ENCODE data around the gene C17orf67.

The C17orf67 gene

GRCh38 chr17:56810891-56811775 is 22.6 kb downstream of the C17orf67 start:
- no peak for DNase-seq (ENCODE audit: low read depth, low spot score)

GRCh38 chr17:56810343-56810742 is 23.4 kb downstream of the C17orf67 start:
- H3K4me3 ChIP-seq (ENCODE audit: low read length), result no peak overlapping the region
- no peak for DNase-seq (ENCODE audit: low read depth, low spot score)

More at GRCh38 chr17:56810891-56811775, 22.6 kb downstream of the C17orf67 start:
- H3K4me3 ChIP-seq (ENCODE audit: low read length), result no peak overlapping the region

GRCh38 chr17:56809820-56810179 is 23.9 kb downstream of the C17orf67 start:
- H3K4me3 ChIP-seq (ENCODE audit: low read length), result no peak overlapping the region
- no peak for DNase-seq (ENCODE audit: low read depth, low spot score)

- no peak overlapping the region for H3K4me3 ChIP-seq (ENCODE audit: low read length)
- no peak for DNase-seq (ENCODE audit: low read depth, low spot score)
Measured at GRCh38 chr17:56809106-56809819, 24.5 kb downstream of the C17orf67 start.

GRCh38 chr17:56808503-56808902 is 25.2 kb downstream of the C17orf67 start:
- no peak for DNase-seq (ENCODE audit: low read depth, low spot score)
- H3K4me3 ChIP-seq (ENCODE audit: low read length), result no peak overlapping the region

GRCh38 chr17:56807723-56808122 is 26.0 kb downstream of the C17orf67 start:
- no peak overlapping the region for H3K4me3 ChIP-seq (ENCODE audit: low read length)
- no peak for DNase-seq (ENCODE audit: low read depth, low spot score)

GRCh38 chr17:56806949-56807348 is 26.8 kb downstream of the C17orf67 start:
- no peak for DNase-seq (ENCODE audit: low read depth, low spot score)
- H3K4me3 ChIP-seq (ENCODE audit: low read length), result no peak overlapping the region

GRCh38 chr17:56804454-56804853 is 29.3 kb downstream of the C17orf67 start:
- H3K4me3 ChIP-seq (ENCODE audit: low read length), result no peak overlapping the region
- no peak for DNase-seq (ENCODE audit: low read depth, low spot score)

GRCh38 chr17:56803071-56803470 is 30.6 kb downstream of the C17orf67 start:
- no peak overlapping the region for H3K4me3 ChIP-seq (ENCODE audit: low read length)
- no peak for DNase-seq (ENCODE audit: low read depth, low spot score)

- no peak for DNase-seq (ENCODE audit: low read depth, low spot score)
- no peak overlapping the region for H3K4me3 ChIP-seq (ENCODE audit: low read length)
Measured at GRCh38 chr17:56801459-56802178, 32.1 kb downstream of the C17orf67 start.

GRCh38 chr17:56798916-56799315 is 34.8 kb downstream of the C17orf67 start:
- H3K4me3 ChIP-seq (ENCODE audit: low read length), result no peak overlapping the region

GRCh38 chr17:56796536-56796935 is 37.2 kb downstream of the C17orf67 start:
- H3K4me3 ChIP-seq (ENCODE audit: low read length), result no peak overlapping the region
- no peak for DNase-seq (ENCODE audit: low read depth, low spot score)

More at GRCh38 chr17:56798916-56799315, 34.8 kb downstream of the C17orf67 start:
- no peak for DNase-seq (ENCODE audit: low read depth, low spot score)

- H3K4me3 ChIP-seq (ENCODE audit: low read length), result no peak overlapping the region
- DNase-seq (ENCODE audit: low read depth, low spot score), result no peak
Measured at GRCh38 chr17:56795221-56795865, 38.4 kb downstream of the C17orf67 start.

- no peak for DNase-seq (ENCODE audit: low read depth, low spot score)
- no peak overlapping the region for H3K4me3 ChIP-seq (ENCODE audit: low read length)
Measured at GRCh38 chr17:56793957-56794356, 39.8 kb downstream of the C17orf67 start.

GRCh38 chr17:56793531-56793930 is 40.2 kb downstream of the C17orf67 start:
- no peak overlapping the region for H3K4me3 ChIP-seq (ENCODE audit: low read length)
- DNase-seq (ENCODE audit: low read depth, low spot score), result no peak

- no peak for DNase-seq (ENCODE audit: low read depth, low spot score)
- no peak overlapping the region for H3K4me3 ChIP-seq (ENCODE audit: low read length)
Measured at GRCh38 chr17:56792267-56792666, 41.5 kb downstream of the C17orf67 start.

GRCh38 chr17:56786989-56787482 is 46.7 kb downstream of the C17orf67 start:
- H3K4me3 ChIP-seq (ENCODE audit: low read length), result no peak overlapping the region
- no peak for DNase-seq (ENCODE audit: low read depth, low spot score)

GRCh38 chr17:56785997-56786680 is 47.6 kb downstream of the C17orf67 start:
- no peak for DNase-seq (ENCODE audit: low read depth, low spot score)
- no peak overlapping the region for H3K4me3 ChIP-seq (ENCODE audit: low read length)

- DNase-seq (ENCODE audit: low read depth, low spot score), result no peak
- H3K4me3 ChIP-seq (ENCODE audit: low read length), result no peak overlapping the region
Measured at GRCh38 chr17:56785405-56785804, 48.3 kb downstream of the C17orf67 start.

Measured in Jurkat, Clone E6-1 (cell line).